Colonic mucosa (tissue), 4 donors: Measurements from ENCODE around the gene PRAC1. TPM values are rescaled to one million over a fixed set of nuclear protein-coding genes. Genes with fewer than 3 reads are reported as not detected.

Source experiments
- DNase-seq: peaks from one replicate; pipeline ENCODE4 v3.0.0-alpha.2; 2020
- H3K27ac ChIP-seq: fragments of 200-600 bp; one replicate; pipeline ENCODE4 v1.8.0; 2021
- H3K27me3 ChIP-seq: fragments of 200-600 bp; one replicate; pipeline ENCODE4 v1.8.0; 2021
- H3K36me3 ChIP-seq: fragments of 200-600 bp; one replicate; pipeline ENCODE4 v1.8.0; 2021
- H3K4me1 ChIP-seq: fragments of 200-600 bp; one replicate; pipeline ENCODE4 v1.8.0; 2021; ENCODE audit warnings: mild to moderate bottlenecking
- H3K4me3 ChIP-seq: fragments of 200-600 bp; one replicate; pipeline ENCODE4 v1.8.0; 2021
- H3K9ac ChIP-seq, 2 donors: one replicate each; pipeline ENCODE4 v1.7.0; 2013; ENCODE audit warnings: control low read depth in 2 of 2, low read depth in 2 of 2, low read length in 2 of 2
- H3K9me3 ChIP-seq: fragments of 200-600 bp; one replicate; pipeline ENCODE4 v1.8.0; 2021
- intact Hi-C: fragments of 100-400 bp; cut with DNase I; formaldehyde crosslinking; loops from one replicate; pipeline ENCODE4 v1.14.1; 2022
- total RNA-seq, 2 donors: library from RNA; stranded (reverse); fragmentation: NEBNext Ultra II Directional in 1 of 2; extraction: Animal tissue kit (Norgen Biotek cat#: 25700) in 1 of 2; gene quantifications; one replicate each; pipeline ENCODE4 v1.2.1, GENCODE V29; 2021
- TF ChIP-seq, protein P1 (sequence below): fragments of 200-600 bp; IDR thresholded peaks from one replicate; pipeline ENCODE4 v1.8.0; 2022; ENCODE audit warnings: antibody characterized with exemption, mild to moderate bottlenecking
- donor health status: healthy.
- donor health status: DM: no; HTN: no; CAD: no.
- donor health status: DM: no; HTN: no; CAD: no.

PRAC1 gene
- total RNA-seq, 2 donors from 2014 or later = 237 to 328 TPM

- intact Hi-C loops = no loop called here
- H3K4me1 ChIP-seq = no peaks in the 10 kb centered on the region
- H3K36me3 ChIP-seq = no peaks in the 10 kb centered on the region
- H3K4me3 ChIP-seq = no peak overlapping the region
- H3K27ac ChIP-seq = peak overlapping the region; percentile 85
- H3K27me3 ChIP-seq = peaks cover 46% of the 10 kb centered on the region
- no peaks in the 10 kb centered on the region for H3K9me3 ChIP-seq
- TF ChIP-seq, protein P1, sequence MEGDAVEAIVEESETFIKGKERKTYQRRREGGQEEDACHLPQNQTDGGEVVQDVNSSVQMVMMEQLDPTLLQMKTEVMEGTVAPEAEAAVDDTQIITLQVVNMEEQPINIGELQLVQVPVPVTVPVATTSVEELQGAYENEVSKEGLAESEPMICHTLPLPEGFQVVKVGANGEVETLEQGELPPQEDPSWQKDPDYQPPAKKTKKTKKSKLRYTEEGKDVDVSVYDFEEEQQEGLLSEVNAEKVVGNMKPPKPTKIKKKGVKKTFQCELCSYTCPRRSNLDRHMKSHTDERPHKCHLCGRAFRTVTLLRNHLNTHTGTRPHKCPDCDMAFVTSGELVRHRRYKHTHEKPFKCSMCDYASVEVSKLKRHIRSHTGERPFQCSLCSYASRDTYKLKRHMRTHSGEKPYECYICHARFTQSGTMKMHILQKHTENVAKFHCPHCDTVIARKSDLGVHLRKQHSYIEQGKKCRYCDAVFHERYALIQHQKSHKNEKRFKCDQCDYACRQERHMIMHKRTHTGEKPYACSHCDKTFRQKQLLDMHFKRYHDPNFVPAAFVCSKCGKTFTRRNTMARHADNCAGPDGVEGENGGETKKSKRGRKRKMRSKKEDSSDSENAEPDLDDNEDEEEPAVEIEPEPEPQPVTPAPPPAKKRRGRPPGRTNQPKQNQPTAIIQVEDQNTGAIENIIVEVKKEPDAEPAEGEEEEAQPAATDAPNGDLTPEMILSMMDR = no peak
- no peak overlapping the region for H3K9ac ChIP-seq
- DNase-seq = no peak
These were observed 7.9 kb upstream of the PRAC1 start for GRCh38 chr17:48730240-48730550.

- Histone ChIP-seq H3K4me1 (no peaks in the 10 kb centered on the region), H3K36me3 (no peaks in the 10 kb centered on the region), H3K27me3 (peaks cover 47% of the 10 kb centered on the region), H3K9me3 (no peaks in the 10 kb centered on the region), H3K27ac (peak overlapping the region; percentile 85), H3K9ac (no peak overlapping the region), H3K4me3 (peak overlapping the region; percentile 21)
- peak; percentile 59 for DNase-seq
- intact Hi-C loops = no loop called here
- TF ChIP-seq, protein P1 = no peak
These were observed 7.3 kb upstream of the PRAC1 start for GRCh38 chr17:48729335-48730239.

- intact Hi-C loops = no loop called here
- peak within 1 kb of the TSS in 1 of 2 donors; percentile 32 for H3K9ac ChIP-seq
- H3K36me3 ChIP-seq = no peaks in the 10 kb centered on the region
- TF ChIP-seq, protein P1 = no peak
- no peaks in the 10 kb centered on the region for H3K4me1 ChIP-seq
- peak; percentile 95 for DNase-seq
- H3K27ac ChIP-seq = peak within 1 kb of the TSS; percentile 85
- peak within 1 kb of the TSS; percentile 45 for H3K4me3 ChIP-seq
- H3K27me3 ChIP-seq = peaks cover 38% of the 10 kb centered on the region
- H3K9me3 ChIP-seq = no peaks in the 10 kb centered on the region
These were observed 6.2 kb upstream of the PRAC1 start, which contains the start of gene HOXB13 for GRCh38 chr17:48728232-48729231. Gene HOXB13, minus strand, starts transcription at chr17:48728750. Its CDS starts 157 bp downstream, at chr17:48728593.

- no peaks in the 10 kb centered on the region for H3K4me1 ChIP-seq
- TF ChIP-seq, protein P1 = no peak
- H3K27me3 ChIP-seq = peaks cover 38% of the 10 kb centered on the region
- H3K9ac ChIP-seq = peak overlapping the region in 1 of 2 donors; percentile 32
- intact Hi-C loops = no loop called here
- peak; percentile 22 for DNase-seq
- H3K27ac ChIP-seq = peak overlapping the region; percentile 85
- no peaks in the 10 kb centered on the region for H3K9me3 ChIP-seq
- H3K4me3 ChIP-seq = peak overlapping the region; percentile 45
- H3K36me3 ChIP-seq = no peaks in the 10 kb centered on the region
These were observed 5.3 kb upstream of the PRAC1 start for GRCh38 chr17:48727415-48728175.

DNA sequence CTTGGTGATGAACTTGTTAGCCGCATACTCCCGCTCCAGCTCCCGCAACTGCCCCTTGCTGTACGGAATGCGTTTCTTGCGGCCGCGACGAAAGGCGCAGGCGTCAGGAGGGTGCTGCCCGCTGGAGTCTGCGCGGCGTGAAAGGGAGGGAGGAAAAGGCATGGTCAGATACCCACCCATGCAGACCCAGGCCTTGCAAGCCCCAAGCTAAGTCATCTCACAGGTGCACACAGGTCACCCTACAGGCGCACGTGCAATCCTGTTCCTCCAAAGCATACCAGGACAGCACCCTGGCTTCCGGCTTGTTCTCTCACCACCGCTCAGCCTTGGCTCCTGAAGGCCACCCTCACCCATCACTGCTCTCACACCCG is 4.6 kb upstream of the PRAC1 start:
- Histone ChIP-seq H3K9ac (no peak overlapping the region), H3K27me3 (peaks cover 38% of the 10 kb centered on the region), H3K4me3 (peak overlapping the region; percentile 45), H3K9me3 (no peaks in the 10 kb centered on the region), H3K36me3 (no peaks in the 10 kb centered on the region), H3K4me1 (no peaks in the 10 kb centered on the region), H3K27ac (peak overlapping the region; percentile 85)
- DNase-seq = peak; percentile 64
- TF ChIP-seq, protein P1 = no peak
- intact Hi-C loops = no loop called here
